HK-2 (cell line): Measurements from ENCODE around the gene KIF5A.
"Not testable (repeated sequence)": the region's sequence is repeated elsewhere in the genome, so short reads cannot be mapped to it uniquely, and the experiment has no call there.

Experiments used
- DNase-seq: peaks from one replicate; pipeline ENCODE4 v3.0.0-alpha.2; 2018; ENCODE audit not compliant: unreplicated experiment

KIF5A gene

DNA sequence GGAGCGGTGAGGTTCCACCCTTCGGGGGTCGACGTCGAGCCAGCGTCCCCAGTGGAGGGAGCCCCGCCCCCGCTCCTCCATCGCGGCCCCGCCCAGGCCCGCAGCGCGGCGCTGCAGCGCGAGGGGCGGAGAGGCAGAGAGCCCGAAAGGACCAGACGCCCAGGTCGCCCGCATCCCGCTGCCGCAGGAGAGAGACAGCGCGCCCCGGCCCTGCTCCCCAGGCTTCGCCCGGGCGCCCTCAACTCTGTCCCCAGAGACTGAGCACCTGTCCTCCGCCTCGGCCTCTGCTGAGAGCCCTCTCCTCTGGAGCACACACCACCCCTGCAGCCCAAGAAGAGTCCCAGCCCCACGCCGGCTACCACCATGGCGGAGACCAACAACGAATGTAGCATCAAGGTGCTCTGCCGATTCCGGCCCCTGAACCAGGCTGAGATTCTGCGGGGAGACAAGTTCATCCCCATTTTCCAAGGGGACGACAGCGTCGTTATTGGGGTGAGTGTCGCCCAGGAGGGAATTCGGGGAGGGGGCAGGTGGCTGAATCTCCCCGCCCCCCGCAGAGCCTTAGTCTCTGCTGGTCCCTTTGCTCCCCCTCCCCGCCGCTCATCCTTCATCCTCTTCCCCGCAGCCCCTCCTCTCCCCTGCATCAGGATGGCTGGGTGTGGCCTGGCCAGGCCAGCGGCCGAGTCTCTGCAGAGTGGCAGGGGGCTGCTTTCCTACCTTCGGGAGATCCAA is at the start of gene KIF5A:
TSS of gene KIF5A (plus strand) at position 136 of the 732 bp plus-strand sequence. CDS start at position 364, 228 bp downstream.
- DNase-seq = no peak

DNA sequence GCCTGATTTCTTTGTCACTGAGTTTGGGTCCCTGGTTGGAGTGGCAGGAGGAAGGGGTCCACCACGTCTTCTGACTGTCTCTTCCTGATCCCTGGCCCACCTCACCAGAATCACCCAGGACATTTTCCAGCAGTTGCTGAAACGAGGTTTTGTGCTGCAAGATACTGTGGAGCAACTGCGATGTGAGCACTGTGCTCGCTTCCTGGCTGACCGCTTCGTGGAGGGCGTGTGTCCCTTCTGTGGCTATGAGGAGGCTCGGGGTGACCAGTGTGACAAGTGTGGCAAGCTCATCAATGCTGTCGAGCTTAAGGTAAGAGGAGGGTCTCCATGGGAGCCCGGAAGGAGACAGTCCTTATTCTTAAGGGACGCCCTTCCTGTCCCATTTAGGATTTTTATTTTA is 49.6 kb upstream of the KIF5A start:
- DNase-seq = no peak

DNA sequence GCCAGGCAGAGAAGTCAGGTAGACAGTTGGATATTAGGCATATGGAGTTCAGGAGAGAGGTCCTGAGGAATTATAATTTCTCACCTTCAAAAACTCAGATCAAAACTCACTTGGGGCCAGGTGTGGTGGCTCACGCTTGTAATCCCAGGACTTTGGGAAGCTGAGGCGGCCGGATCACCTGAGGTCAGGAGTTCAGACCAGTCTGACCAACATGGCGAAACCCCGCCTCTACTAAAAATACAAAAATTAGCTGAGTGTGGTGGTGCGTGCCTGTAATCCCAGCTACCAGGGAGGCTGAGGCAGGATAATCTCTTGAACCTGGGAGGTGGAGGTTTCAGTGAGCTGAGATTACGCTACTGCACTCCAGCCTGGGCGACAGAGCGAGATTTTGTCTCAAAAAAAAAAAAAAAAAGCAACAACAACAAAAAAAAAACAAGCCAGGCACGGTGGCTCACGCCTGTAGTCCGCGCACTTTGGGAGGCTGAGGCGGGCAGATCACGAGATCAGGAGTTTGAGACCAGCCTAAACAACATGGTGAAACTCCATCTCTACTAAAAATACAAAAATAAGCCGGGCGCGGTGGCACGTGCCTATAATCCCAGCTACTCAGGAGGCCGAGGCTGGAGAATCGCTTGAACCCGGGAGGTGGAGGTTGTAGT is 47.4 kb upstream of the KIF5A start:
- not testable (repeated sequence) for DNase-seq

DNA sequence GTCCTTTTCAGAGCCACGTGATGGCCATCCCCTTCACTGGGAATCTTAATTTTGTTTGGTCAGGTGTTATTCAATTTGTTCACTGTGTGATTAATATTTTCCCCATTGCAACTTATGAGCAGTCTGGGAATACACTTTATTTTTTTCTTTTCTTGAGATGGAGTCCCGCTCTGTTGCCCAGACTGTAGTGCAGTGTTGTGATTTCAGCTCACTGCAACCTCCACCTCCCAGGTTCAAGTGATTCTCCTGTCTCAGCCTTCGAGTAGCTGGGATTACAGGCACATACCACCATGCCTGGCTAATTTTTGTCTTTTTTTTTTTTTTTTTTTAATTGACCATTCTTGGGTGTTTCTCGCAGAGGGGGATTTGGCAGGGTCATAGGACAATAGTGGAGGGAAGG is 43.3 kb upstream of the KIF5A start:
- DNase-seq = not testable (repeated sequence)

DNA sequence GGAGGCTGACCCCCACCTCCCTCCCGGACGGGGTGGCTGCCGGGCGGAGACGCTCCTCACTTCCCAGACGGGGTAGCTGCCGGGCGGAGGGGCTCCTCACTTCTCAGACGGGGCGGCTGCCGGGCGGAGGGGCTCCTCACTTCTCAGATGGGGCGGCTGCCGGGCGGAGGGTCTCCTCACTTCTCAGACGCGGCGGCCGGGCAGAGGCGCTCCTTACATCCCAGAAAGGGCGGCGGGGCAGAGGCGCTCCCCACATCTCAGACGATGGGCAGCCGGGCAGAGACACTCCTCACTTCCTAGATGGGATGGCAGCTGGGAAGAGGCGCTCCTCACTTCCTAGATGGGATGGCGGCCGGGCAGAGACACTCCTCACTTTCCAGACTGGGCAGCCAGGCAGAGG is 42.0 kb upstream of the KIF5A start:
- not testable (repeated sequence) for DNase-seq

DNA sequence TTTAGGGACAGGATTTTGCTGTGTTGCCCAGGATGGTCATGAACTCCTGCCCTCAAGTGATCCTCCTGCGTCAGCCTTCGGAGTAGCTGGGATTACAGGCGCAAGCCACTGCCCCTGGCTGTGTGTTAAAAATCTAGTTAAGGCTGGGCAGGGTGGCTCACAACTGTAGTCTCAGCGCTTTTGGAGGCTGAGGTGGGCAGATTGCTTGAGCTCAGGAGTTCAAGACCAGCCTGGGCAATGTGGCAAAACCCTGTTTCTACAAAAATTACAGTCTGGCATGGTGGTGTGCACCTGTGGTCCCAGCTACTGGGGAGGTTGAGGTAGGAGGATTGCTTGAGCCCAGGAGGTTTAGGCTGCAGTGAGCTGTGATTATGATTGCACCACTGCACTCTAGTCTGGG is 38.7 kb upstream of the KIF5A start:
- no peak for DNase-seq

DNA sequence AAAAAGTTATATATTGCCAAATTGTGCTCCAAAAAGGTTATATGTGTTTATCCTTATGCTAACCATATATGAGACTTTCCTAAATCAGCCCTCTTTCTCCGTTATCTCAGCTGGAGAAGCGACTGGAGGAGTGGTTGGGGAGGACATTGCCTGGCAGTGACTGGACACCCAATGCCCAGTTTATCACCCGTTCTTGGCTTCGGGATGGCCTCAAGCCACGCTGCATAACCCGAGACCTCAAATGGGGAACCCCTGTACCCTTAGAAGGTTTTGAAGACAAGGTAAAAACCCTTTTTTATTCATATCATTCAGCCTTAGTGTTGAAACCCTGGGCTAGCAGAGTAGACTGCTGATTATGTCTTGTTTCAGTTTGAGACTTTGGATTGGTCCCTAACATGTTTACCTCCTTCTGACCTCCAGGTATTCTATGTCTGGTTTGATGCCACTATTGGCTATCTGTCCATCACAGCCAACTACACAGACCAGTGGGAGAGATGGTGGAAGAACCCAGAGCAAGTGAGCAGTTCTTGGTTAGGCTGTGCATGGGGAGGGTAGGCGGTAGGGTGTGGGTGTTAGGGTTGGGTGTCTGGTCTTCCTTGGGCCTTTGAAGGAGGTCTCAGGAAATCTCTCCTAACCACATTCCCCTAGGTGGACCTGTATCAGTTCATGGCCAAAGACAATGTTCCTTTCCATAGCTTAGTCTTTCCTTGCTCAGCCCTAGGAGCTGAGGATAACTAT is 38.1 kb upstream of the KIF5A start:
- no peak for DNase-seq

DNA sequence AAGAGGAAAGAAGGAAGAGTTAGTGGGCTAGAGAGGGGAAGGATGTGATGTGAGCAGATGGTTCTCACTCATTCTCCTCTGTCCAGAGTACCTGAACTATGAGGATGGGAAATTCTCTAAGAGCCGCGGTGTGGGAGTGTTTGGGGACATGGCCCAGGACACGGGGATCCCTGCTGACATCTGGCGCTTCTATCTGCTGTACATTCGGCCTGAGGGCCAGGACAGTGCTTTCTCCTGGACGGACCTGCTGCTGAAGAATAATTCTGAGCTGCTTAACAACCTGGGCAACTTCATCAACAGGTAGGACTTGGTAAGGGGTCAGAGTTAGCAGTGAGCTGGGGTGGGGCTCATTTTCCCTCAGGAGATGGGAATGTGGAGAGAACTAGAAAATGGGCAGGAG is 37.2 kb upstream of the KIF5A start:
- no peak for DNase-seq

DNA sequence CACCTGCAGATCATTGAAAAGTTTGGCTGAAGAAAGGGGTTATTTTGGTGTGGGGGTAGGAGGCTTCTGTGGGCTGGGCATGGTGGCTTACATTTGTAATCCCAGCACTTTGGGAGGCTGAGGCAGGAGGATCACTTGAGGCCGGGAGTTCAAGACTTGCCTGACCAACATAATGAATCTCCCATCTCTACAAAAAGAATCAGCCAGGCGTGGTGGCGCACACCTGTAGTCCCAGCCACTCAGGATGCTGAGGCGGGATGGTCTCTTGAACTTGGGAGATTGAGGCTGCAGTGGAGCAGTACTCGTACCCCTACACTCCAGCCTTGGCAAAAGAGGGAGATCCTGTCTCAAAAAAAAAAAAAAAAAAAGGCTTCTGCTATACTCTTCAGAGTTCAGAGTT is 36.6 kb upstream of the KIF5A start:
- no peak for DNase-seq

DNA sequence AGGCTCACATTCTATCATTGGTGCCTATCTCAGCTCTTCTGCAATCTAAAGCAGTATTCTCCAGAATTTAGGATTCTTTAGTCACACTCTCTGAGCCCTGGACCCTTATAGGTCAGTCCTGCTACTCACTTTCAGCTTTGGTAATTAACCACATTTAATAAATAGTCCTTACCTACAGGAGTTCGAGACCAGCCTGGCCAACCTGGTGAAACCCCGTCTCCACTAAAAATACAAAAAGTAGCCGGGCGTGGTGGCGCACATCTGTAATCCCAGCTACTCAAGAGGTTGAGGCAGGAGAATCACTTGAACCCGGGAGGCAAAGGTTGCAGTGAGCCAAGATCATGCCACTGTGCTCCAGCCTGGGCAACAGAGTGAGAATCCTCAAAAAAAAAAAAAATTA is 36.2 kb upstream of the KIF5A start:
- not testable (repeated sequence) for DNase-seq

DNA sequence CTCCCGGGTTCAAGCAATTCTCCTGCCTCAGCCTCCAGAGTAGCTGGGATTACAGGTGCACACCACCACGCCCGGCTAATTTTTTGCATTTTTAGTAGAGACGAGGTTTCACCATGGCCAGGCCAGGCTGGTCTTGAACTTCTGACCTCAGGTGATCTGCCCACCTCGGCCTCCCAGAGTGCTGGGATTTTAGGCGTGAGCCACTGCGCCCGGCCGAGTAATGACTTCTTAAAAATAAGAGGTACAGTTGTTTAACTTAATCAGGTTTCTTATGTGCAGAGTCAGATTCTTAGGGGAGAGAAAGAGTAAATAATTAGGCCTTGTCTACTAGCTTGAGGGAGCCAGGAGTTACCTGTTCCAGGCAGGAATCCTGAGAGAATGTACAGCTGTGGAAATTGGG is 35.6 kb upstream of the KIF5A start:
- DNase-seq = not testable (repeated sequence)

DNA sequence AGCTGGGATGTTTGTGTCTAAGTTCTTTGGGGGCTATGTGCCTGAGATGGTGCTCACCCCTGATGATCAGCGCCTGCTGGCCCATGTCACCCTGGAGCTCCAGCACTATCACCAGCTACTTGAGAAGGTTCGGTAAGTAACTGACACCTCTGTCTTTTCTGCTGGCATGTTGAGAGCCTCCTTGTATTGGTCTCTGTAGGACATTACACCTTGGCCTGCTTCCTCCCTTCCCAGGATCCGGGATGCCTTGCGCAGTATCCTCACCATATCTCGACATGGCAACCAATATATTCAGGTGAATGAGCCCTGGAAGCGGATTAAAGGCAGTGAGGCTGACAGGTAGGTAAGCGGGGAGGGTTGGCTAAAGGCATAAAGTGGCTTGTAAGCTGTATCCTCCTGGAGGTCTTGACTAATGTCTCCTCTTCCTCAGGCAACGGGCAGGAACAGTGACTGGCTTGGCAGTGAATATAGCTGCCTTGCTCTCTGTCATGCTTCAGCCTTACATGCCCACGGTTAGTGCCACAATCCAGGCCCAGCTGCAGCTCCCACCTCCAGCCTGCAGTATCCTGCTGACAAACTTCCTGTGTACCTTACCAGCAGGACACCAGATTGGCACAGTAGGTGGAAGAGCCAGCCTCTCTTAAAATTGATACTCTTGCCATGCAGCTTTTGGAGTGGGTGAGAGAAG is 35.0 kb upstream of the KIF5A start:
- DNase-seq = no peak

DNA sequence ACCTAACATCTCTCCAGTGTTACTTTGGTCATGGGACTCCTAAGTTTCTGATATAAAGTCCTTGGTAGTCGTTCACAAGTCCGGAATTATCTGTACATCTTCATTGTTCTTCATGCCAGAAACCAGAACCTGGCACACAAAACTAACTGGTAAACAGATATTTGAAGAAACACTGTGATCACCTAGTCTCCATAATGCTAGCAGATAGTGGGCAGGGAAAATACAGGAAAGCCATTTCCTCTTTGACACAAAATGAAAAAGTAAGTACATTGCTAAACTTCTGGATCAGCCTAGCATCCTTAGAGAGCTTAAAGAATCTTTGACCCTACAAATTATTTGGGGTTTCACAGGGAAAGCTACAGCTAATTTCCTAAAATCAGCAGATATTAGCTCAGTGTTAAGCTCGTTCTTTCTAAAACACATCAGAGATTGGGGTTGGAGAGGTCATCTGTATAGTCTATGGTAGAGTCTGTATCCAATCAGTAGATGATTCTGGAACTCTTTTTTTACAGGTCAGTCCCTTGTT is 34.4 kb upstream of the KIF5A start:
- DNase-seq = no peak

DNA sequence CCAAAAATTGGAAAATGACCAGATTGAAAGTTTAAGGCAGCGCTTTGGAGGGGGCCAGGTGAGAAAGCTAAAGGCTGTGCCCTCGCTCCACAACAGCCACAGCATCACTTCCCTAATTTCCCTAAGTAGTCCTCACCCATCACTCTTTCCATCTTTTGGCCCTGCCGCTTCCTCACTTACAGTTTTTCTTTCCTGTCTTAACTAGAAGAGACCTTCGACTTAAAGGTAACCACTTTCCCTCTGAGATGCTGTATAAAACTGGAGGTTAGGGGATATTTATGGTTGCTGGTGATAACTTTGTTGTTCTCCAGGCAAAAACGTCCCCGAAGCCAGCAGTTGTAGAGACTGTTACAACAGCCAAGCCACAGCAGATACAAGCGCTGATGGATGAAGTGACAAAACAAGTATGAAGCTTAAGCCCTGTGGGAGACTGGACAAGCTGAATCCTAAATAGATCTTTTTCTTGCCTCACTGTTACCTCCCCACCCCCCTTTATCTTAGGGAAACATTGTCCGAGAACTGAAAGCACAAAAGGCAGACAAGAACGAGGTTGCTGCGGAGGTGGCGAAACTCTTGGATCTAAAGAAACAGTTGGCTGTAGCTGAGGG is 33.8 kb upstream of the KIF5A start:
- no peak for DNase-seq

DNA sequence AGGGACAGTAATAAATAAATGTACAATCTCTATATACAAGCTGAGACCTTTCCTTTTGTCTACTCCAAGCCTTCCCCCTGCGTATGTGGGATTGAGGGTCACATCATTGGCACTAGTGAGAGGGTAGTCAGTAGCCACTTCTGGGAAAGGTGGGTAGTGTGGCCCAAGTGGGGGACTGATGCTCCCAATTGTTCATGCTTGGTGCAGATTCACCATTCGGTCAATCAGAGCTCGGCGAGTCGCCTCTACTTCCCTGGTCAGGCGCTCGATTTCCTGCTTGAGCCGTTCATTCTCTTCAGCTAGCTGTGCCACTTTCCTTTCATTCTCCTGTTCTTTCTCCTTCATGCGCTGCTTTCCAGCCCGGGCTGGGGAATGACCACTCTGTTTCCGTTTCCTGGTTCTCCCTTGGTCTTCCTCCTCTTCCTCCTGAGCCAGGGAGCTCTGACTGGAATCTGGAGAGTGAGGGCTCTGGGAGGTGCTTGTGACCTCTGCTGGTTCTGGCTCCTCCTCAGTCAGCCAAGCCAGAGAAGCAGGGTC is 33.2 kb upstream of the KIF5A start:
- no peak for DNase-seq

DNA sequence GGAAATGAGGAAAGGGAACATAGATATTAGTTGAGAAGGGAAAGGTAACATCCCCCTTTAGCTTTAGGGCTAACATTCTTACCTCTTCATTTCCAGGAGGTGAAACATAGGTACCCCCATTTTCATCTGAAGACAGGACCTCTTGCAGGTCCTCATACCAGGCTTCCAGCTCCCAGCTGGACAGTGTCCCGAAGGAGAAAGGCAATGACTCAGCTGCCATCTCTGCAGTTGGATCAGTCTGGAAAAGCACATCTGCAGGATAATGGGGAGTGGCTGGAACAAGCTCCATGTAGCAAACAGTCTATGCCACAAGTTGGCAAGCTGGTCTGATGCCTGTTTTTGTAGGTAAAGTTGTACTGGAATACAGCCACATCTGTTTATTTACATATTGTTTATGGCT is 32.7 kb upstream of the KIF5A start:
- DNase-seq = no peak

DNA sequence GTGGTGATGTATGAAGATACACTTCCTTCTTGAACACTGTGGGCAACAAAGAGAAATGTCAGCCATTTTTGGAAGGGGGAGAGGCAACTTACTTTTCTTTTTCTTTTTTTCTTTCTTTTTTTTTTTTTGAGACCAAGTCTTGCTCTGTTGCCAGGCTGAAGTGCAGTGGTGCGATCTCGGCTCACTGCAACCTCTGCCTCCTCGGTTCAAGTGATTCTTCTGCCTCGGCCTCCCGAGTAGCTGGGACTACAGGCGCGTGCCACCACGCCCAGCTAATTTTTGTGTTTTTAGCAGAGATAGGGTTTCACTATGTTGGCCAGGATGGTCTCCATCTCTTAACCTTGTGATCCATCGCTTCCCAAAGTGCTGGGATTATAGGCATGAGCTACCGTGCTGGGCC is 32.1 kb upstream of the KIF5A start:
- not testable (repeated sequence) for DNase-seq

DNA sequence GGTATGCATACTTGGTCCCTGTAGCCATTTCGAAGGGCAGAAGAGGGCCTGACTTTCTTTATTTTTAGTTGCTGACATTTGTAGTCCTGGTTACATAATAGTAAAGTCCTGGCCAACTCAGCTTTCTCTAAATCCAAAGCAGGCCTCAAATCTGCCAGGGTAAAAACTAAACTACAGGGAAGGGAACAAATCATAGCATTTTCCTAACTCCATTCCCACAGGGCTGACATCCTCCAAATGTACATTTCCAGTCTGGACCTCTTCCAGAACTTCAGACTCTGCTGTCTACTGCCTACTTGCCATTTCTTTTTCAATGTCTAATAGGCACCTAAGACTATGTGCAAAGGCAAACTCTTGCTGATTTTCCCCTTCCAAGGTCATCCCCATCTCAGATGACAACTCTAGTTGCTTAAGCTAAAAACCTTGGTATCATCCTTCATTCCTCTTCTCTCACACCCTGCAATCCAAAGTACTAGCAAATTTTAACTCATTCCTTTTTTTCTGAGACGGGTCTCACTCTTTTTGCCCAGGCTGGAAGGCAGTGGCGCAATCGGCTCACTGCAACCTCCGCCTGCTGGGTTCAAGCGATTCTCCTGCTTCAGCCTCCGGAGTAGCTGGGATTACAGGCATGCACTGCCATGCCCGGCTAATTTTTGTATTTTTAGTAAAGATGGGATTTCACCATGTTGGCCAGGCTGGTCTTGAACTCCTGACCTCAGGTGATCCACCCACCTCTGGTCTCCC is 31.5 kb upstream of the KIF5A start:
- DNase-seq = no peak

DNA sequence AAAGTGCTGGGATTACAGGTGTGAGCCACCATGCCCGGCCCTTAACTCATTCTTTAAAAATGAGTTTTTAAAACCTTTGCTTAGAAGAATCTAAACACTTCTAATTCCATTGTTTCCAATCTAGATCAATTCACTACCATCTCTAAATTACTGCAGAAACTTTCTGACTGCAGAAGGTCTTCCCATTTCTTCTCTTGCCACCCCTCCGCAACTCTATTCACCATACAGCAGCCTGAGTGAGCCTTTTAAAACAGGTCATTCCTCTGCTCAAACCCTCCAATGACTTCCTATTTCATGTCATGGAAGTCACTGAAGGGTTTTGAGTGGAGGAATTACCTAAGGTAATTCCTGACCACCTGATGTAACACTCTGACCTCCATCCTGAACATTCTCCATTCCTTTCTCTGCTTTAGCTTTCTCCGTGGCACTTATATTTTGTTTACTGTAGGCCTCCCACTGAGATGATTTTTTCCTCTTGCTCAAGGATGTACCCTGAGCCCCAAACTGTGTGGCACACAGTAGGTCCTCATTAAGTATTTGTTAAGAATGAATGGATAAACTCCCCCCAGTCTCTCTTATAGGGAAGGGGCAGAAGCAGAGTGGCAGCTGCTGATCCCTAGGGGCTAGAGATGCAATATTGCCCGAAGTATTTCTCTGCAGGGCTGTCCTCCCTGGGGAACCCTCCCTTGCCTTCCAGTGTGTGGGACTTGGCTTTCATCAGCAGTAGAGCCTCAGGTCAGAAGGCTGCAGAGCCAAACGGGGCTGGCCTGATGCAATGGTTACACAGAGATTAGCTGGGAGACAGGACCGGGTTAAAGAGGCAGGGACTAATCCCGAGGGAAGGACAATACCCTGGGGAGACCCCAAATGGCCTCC is 30.7 kb upstream of the KIF5A start:
- peak; percentile 40 for DNase-seq

DNA sequence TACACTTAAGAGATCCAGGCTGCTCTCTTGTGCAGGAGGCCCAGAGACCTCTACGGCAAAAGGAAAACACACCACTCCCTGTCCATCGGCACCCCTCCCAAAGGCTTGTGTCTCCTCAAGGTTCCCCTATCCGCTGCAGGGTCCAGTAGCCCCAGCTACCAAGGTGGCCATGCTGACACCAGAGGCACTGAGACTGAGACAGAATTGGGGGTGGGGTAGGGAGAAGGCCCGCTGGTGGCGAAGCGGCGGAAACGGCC is 30.1 kb upstream of the KIF5A start:
- peak; percentile 74 for DNase-seq
